ENCODE data around the gene MFRP.
A peak's percentile ranks its signal among the peaks of the same experiment; 100 is the strongest.

The MFRP gene

GRCh38 chr11:119372260-119373058 is 26.0 kb upstream of the MFRP start:
- no peak for DNase-seq

DNA sequence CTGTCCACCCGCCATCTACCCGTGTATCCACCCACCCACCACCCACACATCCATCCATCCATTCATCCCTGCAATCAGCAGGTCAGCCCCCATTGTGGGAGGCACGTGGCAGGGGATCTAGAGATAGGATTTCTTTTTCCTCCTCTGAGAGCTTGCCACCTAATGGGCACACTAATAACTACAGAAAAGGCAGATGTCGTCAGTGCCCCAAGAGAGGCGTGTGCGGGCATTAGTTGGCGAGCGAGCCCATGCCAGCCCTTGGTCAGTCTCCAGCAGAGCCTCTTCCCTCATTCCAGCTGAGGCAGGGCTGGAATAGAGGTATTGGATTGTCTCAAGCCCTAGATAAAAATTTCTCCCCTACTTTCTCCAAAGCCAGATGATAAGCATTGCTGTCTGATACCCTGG is 25.3 kb upstream of the MFRP start:
- peak; percentile 23 for DNase-seq

DNA sequence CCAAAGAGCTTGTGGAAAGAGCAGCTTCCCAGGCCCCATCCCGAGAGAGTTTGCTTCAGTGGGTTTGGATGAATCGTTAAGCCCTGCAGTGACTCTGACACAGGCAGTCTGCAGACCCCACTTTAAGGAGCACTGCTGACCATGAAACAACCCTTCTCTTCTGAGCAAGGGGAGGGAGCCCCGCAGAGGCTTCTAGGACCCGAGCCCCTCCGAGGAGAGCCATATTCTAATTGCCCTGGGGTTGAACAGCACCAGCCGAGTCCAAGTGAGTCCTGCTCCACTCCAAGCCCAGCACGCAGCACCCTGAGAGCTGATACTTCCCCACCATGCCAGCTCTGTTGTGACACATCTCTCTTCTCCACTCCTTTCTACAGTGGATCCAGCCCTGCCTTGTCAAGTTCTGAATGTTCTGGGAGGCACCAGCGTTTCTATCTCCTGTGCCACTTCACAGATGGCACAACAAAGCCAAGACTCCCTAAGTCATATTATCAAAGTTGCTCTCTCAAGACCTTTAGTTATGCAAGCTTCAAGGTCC is 24.6 kb upstream of the MFRP start:
- no peak for DNase-seq

DNA sequence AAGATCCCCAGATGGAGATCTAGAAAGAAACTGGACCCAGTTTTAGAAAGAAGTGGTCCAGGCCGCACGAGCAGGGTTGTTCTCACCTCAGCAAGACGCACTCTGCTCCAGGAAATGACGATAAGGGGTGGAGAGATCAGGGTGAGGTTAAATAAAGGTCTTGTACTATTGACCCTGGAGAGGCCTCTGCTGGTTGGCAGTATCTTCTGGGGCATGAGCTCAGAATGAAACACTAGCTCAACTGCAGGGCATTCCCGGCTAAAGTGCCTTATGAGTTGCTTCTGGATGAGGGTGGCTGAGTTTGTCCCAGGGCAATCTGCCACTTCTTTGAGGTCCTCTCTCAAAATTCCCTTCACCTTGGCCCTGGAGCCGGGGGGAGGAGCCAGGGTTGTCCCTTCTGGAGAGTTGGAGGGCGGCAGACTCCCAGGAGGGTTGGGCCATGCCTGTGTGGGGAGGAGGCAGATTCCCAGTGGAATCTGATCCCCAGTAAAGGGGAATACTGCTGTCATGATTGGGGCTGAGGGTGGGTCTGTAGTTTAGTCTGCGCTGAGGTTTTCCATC is 24.1 kb upstream of the MFRP start:
- DNase-seq = no peak

- DNase-seq = no peak
Measured at GRCh38 chr11:119369132-119369925, 22.8 kb upstream of the MFRP start.

GRCh38 chr11:119368121-119369034 is 21.9 kb upstream of the MFRP start:
- DNase-seq = no peak

DNA sequence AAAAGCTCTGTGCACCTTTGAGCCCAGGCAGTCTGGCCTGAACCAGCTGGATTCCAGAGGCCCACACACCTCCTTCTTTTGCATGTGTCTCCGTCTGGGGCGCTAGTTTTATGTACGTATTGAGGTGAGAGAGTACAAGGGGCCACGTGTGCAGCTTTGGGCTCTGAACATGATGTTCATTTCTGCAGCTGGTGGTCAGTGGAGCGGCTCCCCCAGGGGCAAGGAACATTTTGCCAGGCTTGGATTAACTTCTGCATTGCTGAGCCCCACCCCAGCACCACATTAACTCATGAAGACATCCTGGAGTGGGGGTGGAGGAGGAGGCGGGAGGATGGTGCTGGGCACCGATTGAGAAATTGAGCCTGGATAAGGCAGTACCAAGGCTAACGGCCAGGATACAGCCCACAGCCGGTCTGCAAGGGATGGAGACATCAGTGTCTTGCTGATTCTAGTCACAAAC is 21.2 kb upstream of the MFRP start:
- no peak for DNase-seq

DNA sequence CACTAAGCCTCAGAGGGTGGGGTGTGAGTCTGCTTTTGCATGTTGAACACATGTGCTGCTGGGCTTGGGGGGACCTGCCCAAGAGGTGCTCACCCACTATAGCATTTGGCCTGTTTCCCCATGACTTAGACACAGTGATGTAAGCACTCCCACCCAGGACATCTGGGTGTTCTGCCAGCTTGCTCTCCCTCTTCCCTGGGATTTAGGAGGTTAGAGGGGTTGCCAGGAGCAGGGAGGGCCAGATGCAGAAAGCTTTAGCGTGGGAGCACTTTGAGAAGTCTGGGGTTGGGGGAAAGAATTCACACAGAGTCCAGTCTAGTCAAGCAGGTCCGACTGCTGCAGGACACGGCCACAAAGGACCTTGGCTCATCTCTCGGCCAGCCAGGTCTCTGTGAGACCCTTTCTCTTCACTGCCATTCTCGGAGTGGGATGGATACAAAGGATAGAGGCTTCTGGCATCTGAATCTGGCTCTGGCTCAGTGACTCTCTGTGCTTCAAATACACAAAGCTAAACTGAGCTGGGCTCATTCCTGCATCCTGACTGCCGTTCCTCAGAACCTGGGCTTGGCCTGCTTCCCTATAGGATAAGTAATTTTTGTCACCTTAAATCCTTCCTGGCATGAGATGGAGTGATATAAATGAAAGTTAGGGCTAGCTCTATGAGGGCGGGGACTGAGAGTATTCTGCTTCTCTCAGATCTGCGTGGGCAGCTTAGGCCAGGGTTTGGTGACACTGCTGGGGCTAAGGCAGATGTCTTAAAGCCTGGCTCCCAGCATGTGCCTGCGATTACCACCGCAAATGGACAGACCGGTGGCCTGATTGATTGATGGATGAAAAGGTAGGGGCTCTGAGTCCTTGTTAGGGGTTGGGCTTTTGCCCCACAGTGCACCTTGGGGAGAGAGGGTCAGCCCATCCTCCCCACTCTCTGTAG is 20.4 kb upstream of the MFRP start:
- DNase-seq = no peak

GRCh38 chr11:119365071-119365591 is 18.6 kb upstream of the MFRP start:
- DNase-seq = no peak

DNA sequence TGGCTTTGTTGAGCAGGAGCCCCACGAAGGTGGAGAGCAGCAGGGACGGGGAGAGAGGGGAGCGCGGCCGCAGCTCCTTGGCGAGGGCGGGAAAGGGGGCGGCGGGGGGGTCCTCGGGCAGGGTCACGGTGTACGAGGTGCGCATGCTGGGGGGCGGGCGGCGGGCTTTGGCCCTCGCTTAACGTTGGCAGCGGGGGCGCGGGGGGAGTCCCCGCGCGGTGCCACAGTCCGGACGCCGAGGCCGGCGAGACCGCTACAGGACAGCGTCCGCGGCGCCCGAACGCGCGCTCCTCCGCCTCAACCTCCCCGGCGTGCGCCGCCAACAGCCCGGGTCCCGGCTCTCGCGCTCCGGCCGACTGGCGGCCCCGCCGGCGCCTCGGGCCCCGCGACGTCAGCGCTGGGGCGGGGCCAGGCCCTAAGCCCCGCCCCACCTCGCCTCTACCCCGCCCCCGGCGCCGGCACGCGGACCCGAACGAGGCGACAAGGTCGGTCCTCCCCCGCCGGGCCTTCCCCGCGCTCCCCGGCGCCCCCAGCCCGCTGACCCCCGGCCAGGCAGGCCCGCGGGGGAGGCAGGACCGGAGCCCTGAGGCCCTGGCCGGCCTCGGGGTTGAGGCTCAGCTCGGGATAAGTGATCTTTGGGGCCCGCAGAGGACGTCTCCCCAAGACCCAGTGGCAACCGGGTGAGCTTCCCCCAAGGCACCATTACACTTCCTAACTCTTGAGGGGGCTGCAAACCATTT is 17.5 kb upstream of the MFRP start:
- DNase-seq = peak; percentile 38

GRCh38 chr11:119363081-119363850 is 16.8 kb upstream of the MFRP start:
- no peak for DNase-seq

DNA sequence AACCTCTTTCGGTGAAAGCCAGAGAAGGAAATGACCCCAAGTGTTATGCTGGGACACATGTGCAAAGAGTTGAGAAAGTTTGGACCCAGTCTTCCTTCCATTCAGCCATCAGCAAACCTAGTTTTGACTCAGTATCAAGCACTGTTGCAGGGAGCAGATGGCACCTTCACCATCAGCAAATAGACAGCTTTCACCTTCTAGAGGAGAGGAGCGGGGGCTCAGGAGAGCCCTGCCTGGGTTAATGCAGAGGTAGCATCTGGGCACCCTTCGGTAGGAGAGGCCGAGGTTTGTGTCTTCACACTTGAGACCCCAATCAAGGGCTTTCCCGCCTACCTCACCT is 16.2 kb upstream of the MFRP start:
- no peak for DNase-seq

- no peak for DNase-seq
Measured at GRCh38 chr11:119361941-119362725, 15.6 kb upstream of the MFRP start.

DNA sequence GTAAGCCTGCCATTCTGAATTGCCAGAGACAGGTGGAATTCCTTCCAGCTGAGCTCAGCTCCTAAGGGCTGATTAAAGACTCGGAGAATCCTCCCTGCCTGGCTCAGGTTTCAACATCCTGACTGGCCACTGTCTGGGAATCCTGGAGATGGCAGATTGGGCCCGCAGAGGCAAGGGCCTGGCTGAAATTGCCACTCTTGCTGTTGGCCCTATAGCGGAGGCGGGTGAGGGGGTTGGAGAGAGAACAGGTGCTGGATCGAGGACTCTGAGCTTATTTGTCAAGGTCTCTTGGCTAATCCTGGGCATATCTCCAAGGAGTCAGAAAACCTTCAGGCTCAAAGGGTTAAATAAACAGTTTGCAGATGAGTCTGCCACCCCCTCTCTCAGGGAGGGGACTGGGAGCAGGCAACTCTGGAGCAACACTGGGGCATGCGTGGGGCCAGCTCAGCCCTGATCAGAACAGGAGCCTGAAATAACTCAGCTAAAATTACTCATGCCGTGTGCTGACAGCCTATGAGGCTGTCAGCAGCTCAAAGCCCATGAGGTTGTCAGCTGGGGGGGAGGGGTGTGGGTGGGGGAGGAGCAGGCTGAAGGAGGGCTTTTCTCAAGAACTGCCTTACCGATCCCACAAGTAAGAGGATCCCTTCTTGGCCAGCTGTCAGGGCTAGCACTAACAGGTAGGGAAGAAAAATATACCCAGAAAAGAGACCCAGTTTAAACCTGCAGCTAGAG is 14.7 kb upstream of the MFRP start:
- no peak for DNase-seq

- no peak for DNase-seq
Measured at GRCh38 chr11:119359365-119360214, 13.1 kb upstream of the MFRP start.

DNA sequence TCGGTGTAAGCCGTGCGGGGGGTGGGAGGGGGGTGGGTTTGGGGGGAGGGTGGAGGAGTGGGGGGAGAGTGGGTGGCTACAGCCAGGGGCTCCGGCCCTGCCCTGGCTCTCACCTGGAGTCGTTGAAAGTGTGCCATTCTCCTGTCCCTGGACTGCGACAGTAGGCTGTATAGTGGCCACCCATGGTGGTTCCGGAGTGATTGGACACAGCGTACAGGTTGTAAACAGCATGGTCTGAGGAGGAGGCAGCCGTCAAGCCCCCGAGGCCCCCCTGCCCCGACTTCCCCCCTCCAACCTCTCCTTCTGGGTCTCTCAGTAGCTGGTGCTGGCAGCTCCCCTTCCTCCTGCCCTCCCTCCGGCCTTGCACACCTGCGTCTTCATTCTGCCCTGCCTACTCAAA is 10.6 kb upstream of the MFRP start:
- DNase-seq = no peak

All from NCI-H774 (cell line).